ENCODE measurements around the gene JUN.
A peak's percentile ranks its signal among the peaks of the same experiment; 100 is the strongest.

JUN gene

GRCh38 chr1:58783090-58783992 lies 506 bp downstream of the JUN start:
- no peak for DNase-seq (ENCODE audit: low spot score)

DNA sequence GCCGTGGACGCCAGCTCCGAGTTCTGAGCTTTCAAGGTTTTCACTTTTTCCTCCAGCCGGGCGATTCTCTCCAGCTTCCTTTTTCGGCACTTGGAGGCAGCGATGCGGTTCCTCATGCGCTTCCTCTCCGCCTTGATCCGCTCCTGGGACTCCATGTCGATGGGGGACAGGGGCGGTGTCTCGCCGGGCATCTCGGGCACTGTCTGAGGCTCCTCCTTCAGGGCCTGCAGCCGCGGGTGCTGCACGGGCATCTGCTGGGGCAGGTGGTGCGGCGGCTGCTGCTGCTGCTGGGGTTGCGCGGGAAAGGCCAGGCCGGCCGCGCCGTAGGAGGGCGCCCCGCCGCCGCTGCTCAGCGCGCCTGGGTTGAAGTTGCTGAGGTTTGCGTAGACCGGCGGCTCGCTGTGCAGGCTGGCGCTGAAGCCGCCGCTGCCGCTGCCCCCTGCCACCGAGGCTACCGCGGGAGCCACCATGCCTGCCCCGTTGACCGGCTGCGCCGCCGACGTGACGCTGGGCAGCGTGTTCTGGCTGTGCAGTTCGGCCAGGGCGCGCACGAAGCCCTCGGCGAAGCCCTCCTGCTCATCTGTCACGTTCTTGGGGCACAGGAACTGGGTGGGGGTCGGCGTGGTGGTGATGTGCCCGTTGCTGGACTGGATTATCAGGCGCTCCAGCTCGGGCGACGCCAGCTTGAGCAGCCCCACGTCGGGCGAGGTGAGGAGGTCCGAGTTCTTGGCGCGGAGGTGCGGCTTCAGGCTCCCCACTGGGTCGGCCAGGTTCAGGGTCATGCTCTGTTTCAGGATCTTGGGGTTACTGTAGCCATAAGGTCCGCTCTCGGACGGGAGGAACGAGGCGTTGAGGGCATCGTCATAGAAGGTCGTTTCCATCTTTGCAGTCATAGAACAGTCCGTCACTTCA lies 1.4 kb downstream of the JUN start:
- peak; percentile 67 for DNase-seq (ENCODE audit: low spot score)

- peak; percentile 35 for DNase-seq (ENCODE audit: low spot score)
Measured at GRCh38 chr1:58781541-58782177, 2.2 kb downstream of the JUN start.

- no peak for DNase-seq (ENCODE audit: low spot score)
Measured at GRCh38 chr1:58780836-58781452, 2.9 kb downstream of the JUN start.

GRCh38 chr1:58780411-58780810 lies 3.4 kb downstream of the JUN start:
- DNase-seq (ENCODE audit: low spot score) = no peak

- DNase-seq (ENCODE audit: low spot score) = no peak
Measured at GRCh38 chr1:58779801-58780382, 4.0 kb downstream of the JUN start.

DNA sequence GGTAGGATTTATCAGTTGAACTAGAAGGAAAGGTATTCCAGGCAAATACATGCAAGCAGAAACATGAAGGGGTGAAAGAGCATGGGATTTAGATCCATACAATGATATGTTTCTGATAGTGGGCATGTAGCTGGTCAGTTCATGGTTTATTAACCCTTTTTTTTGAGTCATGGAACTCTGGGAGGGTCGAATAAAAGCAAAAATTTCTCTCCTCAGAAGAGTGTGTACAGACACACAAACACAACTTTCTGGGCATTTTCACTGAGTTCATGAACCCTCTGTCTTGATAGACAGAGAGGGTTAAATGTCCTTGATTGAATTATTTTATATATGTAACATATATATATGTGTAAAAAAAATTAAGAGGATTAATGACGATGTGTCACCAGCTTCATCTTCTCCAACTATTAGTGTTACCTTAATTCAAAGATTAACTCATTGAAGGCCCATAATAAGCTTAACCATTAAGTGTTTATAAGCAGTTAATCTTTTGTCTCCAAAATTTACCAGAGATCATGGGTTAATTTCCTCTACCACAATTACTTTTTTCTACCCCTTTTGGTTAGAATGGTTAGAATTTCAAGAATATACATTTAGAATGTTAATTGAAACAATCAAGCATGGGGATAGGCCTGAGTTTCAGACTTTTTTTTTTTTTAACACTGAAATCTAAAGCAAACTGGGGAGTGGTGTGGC lies 4.6 kb downstream of the JUN start:
- no peak for DNase-seq (ENCODE audit: low spot score)

DNA sequence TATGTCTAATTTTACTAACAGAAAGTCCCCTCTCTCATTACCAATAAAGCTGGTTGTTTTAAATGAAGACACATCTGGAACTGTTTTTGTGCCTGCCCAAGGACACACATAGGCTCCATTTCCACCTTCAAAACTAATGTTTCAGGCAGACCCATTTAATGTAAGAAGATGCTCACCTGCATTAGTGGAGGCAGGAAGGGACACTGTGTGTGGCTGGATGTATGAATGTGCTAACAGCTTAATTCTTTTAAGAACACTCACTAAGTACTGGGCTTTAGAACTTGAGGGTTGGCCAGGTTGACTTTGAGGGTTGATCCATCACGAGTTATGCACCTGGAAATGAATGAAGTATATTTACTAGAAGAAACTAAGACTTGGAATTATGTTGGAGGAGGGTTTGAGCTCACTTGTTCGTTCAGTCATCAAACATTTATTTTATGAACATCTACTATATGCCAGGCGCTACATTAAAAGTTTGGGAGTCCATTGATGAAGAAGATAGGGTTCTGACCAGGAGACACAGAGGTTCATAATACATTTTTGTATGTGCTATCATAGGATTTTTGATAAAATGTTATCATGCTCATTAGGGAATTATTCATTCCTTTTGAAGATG lies 5.4 kb downstream of the JUN start:
- DNase-seq (ENCODE audit: low spot score) = no peak

- no peak for DNase-seq (ENCODE audit: low spot score)
Measured at GRCh38 chr1:58774027-58774426, 9.8 kb downstream of the JUN start.

- DNase-seq (ENCODE audit: low spot score) = no peak
Measured at GRCh38 chr1:58773406-58773840, 10.4 kb downstream of the JUN start.

DNA sequence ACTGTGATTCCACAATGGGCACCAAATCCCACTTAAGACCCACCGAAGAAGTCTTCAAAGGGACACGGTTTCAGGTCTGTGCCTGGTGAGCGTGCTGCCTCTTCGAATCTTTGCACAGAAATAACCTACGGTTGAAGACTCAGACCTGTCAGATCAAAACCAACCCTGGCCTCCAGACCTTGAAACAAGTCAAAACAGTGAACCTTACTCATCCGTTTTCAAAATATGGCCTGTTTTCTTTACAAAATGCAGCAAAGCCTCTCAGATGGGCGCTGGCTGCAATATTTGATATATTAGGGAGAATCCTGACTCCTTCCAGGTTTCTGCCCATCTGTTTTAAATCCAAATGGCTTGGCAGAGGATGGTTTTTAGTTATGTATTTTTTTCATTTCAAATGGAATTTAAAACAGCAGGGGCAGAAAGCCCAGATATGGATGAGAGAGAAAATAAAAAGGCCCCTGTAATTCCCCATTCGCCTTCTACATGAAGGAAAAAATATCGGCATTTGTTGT lies 14.0 kb downstream of the JUN start:
- DNase-seq (ENCODE audit: low spot score) = no peak

DNA sequence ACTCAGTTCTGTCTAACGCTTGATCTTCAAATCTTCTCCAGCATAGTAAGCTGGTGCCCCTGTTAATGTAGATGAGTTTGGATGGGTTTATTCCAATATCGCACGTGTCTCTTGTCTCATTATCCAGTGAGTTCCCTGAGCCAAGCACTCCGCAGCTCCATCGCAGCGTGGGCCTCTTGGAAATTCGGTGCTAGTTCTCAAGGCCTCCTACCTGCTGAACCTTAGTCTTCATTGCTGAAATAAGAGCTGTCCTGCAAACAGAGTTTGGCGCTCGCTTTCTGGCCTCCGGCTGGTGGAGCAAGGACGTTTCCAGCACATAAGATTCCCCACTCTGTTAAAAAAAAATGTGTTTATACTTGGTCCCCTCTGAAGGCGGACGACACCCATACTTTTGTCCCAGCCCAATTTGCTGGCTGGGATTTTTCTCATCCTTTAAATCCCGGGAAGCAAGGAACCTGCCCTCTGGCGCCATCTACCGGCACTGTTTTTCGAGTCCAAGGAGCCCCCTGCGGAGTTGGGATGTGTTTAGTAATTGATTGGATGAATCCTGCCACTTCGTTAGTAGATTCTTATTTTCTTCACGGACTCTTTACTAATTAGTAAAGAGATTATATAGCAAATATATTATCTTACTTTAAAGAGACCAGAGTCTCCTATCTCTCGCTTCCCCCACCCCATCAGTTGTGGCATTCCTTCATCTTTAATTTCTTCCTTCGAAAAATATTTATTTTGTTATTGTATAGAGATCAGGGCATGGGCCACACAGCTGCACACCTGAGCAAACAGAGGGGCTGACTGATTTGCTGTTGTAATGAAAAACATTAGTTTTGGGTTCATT lies 14.7 kb downstream of the JUN start:
- DNase-seq (ENCODE audit: low spot score) = peak; percentile 31

DNA sequence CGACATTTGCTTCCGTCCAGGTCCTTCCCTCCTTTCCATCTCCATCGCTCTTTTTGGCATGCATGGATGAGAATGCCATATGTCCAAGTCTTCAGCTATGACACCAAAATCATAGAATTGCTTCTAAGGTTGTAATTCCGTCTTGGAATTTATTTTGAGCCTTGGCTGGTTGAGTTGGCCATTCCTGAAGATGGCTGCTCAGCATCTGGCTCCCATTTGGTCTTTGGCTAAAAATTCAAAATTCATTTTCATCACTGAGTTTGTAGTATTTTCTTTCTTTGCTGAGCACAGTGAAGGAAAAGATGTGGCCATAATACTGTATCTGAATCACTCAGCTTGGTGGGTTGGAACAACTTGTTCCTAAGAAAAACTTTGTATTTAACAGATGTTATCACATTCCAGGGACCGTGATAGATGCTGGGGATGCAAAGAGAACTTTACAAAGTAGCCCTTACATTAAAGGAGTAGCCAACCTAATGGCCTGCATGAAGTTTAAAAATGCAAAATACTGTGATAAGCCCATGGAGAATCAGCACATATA lies 15.6 kb downstream of the JUN start:
- no peak for DNase-seq (ENCODE audit: low spot score)

DNA sequence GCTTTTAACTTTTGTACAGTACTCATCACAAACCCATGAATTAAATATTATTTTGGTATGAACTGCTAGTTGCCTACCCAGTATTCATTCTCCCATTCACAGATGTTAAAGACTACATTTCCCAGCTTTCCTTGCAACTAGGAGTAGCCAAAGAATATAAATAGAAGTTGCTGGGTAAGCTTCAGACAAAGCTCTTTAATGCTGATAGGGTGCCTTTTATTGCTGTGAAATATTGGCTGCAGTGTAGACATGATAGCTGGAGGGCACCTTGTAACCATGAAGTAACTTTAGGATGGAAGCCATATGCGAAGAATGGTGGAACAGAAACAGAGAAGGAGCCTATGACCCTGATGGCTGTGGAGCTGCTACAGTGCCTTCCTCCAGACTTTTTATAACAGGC lies 16.7 kb downstream of the JUN start:
- DNase-seq (ENCODE audit: low spot score) = no peak

DNA sequence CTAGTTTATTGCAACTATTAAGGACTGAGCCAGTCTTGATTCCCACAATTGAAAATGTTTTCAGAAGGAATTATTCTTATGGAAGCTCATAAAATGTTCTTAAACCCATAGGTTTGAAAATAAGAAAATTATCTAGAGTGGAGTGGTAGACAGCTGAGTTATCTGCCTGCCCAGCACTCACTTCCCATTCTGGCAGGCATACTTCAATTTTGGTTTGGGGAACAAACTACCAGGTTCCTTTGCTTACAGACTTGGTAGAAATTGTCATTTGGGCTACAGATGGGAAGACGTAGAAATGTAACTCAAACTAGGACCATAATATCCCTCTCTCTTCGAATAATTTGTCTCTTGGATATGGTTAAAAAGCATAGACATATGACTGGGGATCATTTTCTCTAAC lies 18.4 kb downstream of the JUN start:
- no peak for DNase-seq (ENCODE audit: low spot score)

DNA sequence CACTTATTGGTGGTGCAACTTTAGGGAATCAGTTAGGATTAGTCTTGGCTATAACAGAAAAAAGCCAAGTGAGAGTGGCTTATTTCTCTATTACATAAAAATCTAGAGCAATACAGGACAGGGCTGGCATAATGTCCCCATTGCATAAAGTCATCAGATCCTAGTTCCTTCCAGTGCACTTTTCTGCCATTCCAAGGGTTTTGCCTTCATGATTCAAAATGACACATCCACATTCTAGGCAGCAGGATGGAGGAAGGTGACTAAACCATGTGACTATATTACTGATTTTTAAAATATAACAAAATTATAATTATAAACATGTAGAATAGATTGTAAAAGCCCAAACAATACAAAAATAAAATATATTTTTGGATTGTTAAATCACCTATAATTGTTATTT lies 18.8 kb downstream of the JUN start:
- no peak for DNase-seq (ENCODE audit: low spot score)

DNA sequence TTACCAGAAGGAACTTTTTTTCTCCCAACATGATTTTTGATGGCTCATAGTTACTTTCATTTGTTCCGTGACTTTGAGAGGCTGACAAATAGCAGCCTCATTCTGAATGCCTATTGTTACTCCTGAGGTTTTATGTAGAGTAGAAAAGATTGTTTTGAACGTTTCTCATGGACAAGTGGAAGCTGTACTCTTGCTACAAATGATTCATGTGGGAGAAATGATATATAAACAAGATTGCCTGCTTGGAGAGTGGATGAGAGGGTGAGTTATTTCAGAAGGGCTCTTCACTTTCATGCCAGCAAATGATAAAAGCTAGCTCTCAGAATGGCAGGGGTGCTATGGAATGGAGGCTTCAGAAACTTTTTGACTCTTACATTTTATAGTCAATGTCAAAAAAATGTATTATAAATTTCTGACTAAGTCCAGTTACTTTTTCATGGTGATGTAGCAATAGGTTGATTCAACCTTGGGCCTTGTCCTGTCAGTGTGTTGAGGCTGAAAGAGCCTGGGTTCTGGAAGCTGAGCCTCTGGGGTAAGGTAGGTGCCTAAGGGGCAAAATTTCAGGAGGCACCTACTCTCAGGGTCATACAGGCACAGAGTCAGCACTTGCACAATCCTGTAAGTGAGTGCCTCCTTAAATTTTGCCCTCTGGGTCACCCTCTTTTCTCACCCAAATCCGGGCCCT lies 19.4 kb downstream of the JUN start:
- no peak for DNase-seq (ENCODE audit: low spot score)

DNA sequence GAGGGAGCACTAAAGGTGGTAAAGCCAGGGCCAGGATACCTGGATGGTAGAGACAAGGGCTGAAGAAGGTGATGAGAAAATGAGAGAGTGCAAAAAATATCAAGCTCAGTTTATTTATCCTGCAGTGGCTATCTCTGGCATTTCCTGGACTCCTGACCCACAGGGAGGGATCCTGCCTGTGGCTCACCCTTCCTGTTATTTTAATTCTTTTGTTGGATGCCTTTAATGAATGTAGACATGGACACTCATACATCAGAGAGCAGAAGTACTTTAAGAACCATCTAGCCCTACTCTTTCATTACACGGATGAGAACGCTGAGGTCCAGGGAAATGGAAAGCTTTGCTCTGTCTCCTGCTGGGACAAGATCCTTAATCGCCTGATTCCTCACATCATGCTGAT lies 20.6 kb downstream of the JUN start:
- no peak for DNase-seq (ENCODE audit: low spot score)

DNA sequence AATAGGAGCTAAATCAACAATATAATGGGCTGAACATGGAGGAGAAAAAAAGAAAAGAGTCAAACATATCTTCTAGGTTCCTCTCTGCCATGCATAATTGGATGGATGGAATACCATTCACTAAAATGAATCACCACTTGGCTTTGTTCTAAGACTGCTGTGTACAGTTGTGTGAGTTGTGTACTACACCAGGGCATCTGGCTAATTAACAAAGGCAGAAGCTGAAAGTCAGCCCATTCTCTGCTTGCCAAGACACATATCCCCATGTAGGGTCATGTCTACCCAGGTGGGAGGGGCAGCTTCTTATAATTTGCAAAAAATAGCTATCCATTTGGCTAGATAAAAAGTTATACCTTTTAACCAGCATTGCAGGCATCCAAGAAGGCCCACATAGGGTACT lies 21.0 kb downstream of the JUN start:
- no peak for DNase-seq (ENCODE audit: low spot score)

All from activated CD4-positive, alpha-beta T cell treated with anti-CD3 and anti-CD28 coated beads, Interleukin-2, Interleukin-4, amounts not matched to agents 100 ng/mL and 50 ng/mL, durations not matched to agents 16 hours and 8 hours (primary cell).